Measurements from ENCODE around the gene PCDHGA1. TPM values are rescaled to one million over a fixed set of nuclear protein-coding genes. Genes with fewer than 3 reads are reported as not detected.

PCDHGA1 gene
- total and polyA plus RNA-seq, 4 donors: 0.91 to 1.6 (median 1.0) TPM; not detected in 1

- no peak overlapping the region for H3K27ac ChIP-seq (ENCODE audit: low read depth in 1 of 2, low read length in 2 of 2)
- peaks cover 0 to 9% of the 10 kb centered on the region in 2 donors for H3K4me1 ChIP-seq (ENCODE audit: control insufficient read depth in 1 of 2, insufficient read depth in 2 of 2, low read length in 2 of 2)
- no peak overlapping the region for H3K4me3 ChIP-seq (ENCODE audit: low read length in 2 of 2)
- no peaks in the 10 kb centered on the region for H3K9me3 ChIP-seq (ENCODE audit: control insufficient read depth, low read length)
- 87 to 90% methylated on average over 9 of the region's 9 CpGs for WGBS, 2 donors
- DNase-seq (no peak), ATAC-seq (ENCODE audit: low FRiP score) (no peak)
- H3K27me3 ChIP-seq (ENCODE audit: control insufficient read depth in 1 of 2, insufficient read depth in 2 of 2, low read length in 1 of 2): no peaks in the 10 kb centered on the region
- no peaks in the 10 kb centered on the region for H3K36me3 ChIP-seq (ENCODE audit: control insufficient read depth in 1 of 2, insufficient read depth in 2 of 2, low read length in 1 of 2)
- intact Hi-C loops (cut with DNase I): no loop called here
These were observed 155.8 kb downstream of the PCDHGA1 start for GRCh38 chr5:141486091-141486490.

GRCh38 chr5:141487131-141487530, 156.8 kb downstream of the PCDHGA1 start:
- intact Hi-C loops (cut with DNase I): no loop called here
- WGBS, 2 donors: 78 to 84% methylated on average over 7 of the region's 7 CpGs
- H3K4me1 ChIP-seq (ENCODE audit: control insufficient read depth in 1 of 2, insufficient read depth in 2 of 2, low read length in 2 of 2): peaks cover 0 to 9% of the 10 kb centered on the region in 2 donors
- ATAC-seq (ENCODE audit: low FRiP score) (no peak), DNase-seq (no peak)
- H3K27ac ChIP-seq (ENCODE audit: low read depth in 1 of 2, low read length in 2 of 2): no peak overlapping the region
- H3K36me3 ChIP-seq (ENCODE audit: control insufficient read depth in 1 of 2, insufficient read depth in 2 of 2, low read length in 1 of 2): no peaks in the 10 kb centered on the region
- no peaks in the 10 kb centered on the region for H3K9me3 ChIP-seq (ENCODE audit: control insufficient read depth, low read length)
- H3K4me3 ChIP-seq (ENCODE audit: low read length in 2 of 2): no peak overlapping the region
- no peaks in the 10 kb centered on the region for H3K27me3 ChIP-seq (ENCODE audit: control insufficient read depth in 1 of 2, insufficient read depth in 2 of 2, low read length in 1 of 2)

GRCh38 chr5:141488591-141489561, 158.6 kb downstream of the PCDHGA1 start, which contains the start of gene PCDHGC5:
Gene PCDHGC5 (plus strand): TSS chr5:141489081. CDS start chr5:141489241, 160 bp downstream.
- DNase-seq: peak in 1 of 2 donors; percentile 59
- Histone ChIP-seq H3K9me3 (ENCODE audit: control insufficient read depth, low read length) (no peaks in the 10 kb centered on the region), H3K27ac (ENCODE audit: low read depth in 1 of 2, low read length in 2 of 2) (no peak within 1 kb of the TSS), H3K36me3 (ENCODE audit: control insufficient read depth in 1 of 2, insufficient read depth in 2 of 2, low read length in 1 of 2) (no peaks in the 10 kb centered on the region), H3K4me3 (ENCODE audit: low read length in 2 of 2) (no peak within 1 kb of the TSS), H3K4me1 (ENCODE audit: control insufficient read depth in 1 of 2, insufficient read depth in 2 of 2, low read length in 2 of 2) (peaks cover 0 to 6% of the 10 kb centered on the region in 2 donors), H3K27me3 (ENCODE audit: control insufficient read depth in 1 of 2, insufficient read depth in 2 of 2, low read length in 1 of 2) (no peaks in the 10 kb centered on the region)
- intact Hi-C loops (cut with DNase I): no loop called here
- no peak for ATAC-seq (ENCODE audit: low FRiP score)
- 40 to 48% methylated on average over 14 of the region's 14 CpGs for WGBS, 2 donors

DNA sequence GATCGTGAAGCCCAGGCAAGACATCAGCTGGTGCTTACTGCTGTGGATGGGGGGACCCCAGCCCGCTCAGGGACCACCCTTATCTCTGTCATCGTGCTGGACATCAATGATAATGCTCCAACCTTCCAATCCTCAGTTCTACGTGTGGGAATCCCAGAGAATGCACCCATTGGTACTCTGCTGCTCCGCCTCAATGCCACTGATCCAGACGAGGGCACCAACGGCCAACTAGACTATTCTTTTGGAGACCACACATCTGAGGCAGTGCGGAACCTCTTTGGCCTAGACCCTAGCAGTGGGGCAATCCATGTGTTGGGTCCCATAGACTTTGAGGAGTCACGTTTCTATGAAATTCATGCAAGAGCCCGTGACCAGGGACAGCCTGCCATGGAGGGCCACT, 159.5 kb downstream of the PCDHGA1 start:
- Histone ChIP-seq H3K4me1 (ENCODE audit: control insufficient read depth in 1 of 2, insufficient read depth in 2 of 2, low read length in 2 of 2) (no peaks in the 10 kb centered on the region), H3K36me3 (ENCODE audit: control insufficient read depth in 1 of 2, insufficient read depth in 2 of 2, low read length in 1 of 2) (no peaks in the 10 kb centered on the region), H3K27me3 (ENCODE audit: control insufficient read depth in 1 of 2, insufficient read depth in 2 of 2, low read length in 1 of 2) (no peaks in the 10 kb centered on the region), H3K27ac (ENCODE audit: low read depth in 1 of 2, low read length in 2 of 2) (no peak overlapping the region), H3K9me3 (ENCODE audit: control insufficient read depth, low read length) (no peaks in the 10 kb centered on the region), H3K4me3 (ENCODE audit: low read length in 2 of 2) (no peak overlapping the region)
- ATAC-seq (ENCODE audit: low FRiP score): no peak
- intact Hi-C loops (cut with DNase I): no loop called here
- 88 to 92% methylated on average over 10 of the region's 10 CpGs for WGBS, 2 donors
- DNase-seq: no peak

- intact Hi-C loops (cut with DNase I): no loop called here
- H3K9me3 ChIP-seq (ENCODE audit: control insufficient read depth, low read length): no peaks in the 10 kb centered on the region
- no peaks in the 10 kb centered on the region for H3K36me3 ChIP-seq (ENCODE audit: control insufficient read depth in 1 of 2, insufficient read depth in 2 of 2, low read length in 1 of 2)
- H3K27me3 ChIP-seq (ENCODE audit: control insufficient read depth in 1 of 2, insufficient read depth in 2 of 2, low read length in 1 of 2): no peaks in the 10 kb centered on the region
- no peak for ATAC-seq (ENCODE audit: low FRiP score)
- DNase-seq: no peak
- WGBS, 2 donors: 92 to 95% methylated on average over 10 of the region's 10 CpGs
- no peak overlapping the region for H3K27ac ChIP-seq (ENCODE audit: low read depth in 1 of 2, low read length in 2 of 2)
- H3K4me3 ChIP-seq (ENCODE audit: low read length in 2 of 2): no peak overlapping the region
- no peaks in the 10 kb centered on the region for H3K4me1 ChIP-seq (ENCODE audit: control insufficient read depth in 1 of 2, insufficient read depth in 2 of 2, low read length in 2 of 2)
These were observed 160.0 kb downstream of the PCDHGA1 start for GRCh38 chr5:141490271-141490670.

DNA sequence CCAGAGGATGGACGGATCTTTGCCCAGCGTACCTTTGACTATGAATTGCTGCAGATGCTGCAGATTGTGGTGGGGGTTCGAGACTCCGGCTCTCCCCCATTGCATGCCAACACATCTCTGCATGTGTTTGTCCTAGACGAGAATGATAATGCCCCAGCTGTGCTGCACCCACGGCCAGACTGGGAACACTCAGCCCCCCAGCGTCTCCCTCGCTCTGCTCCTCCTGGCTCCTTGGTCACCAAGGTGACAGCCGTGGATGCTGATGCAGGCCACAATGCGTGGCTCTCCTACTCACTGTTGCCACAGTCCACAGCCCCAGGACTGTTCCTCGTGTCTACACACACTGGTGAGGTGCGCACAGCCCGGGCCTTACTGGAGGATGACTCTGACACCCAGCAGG, 160.5 kb downstream of the PCDHGA1 start:
- intact Hi-C loops (cut with DNase I): no loop called here
- Histone ChIP-seq H3K4me1 (ENCODE audit: control insufficient read depth in 1 of 2, insufficient read depth in 2 of 2, low read length in 2 of 2) (no peaks in the 10 kb centered on the region), H3K9me3 (ENCODE audit: control insufficient read depth, low read length) (no peaks in the 10 kb centered on the region), H3K36me3 (ENCODE audit: control insufficient read depth in 1 of 2, insufficient read depth in 2 of 2, low read length in 1 of 2) (no peaks in the 10 kb centered on the region), H3K27me3 (ENCODE audit: control insufficient read depth in 1 of 2, insufficient read depth in 2 of 2, low read length in 1 of 2) (no peaks in the 10 kb centered on the region), H3K4me3 (ENCODE audit: low read length in 2 of 2) (no peak overlapping the region), H3K27ac (ENCODE audit: low read depth in 1 of 2, low read length in 2 of 2) (no peak overlapping the region)
- DNase-seq (no peak), ATAC-seq (ENCODE audit: low FRiP score) (no peak)
- WGBS, 2 donors: 88 to 89% methylated on average over 13 of the region's 13 CpGs

DNA sequence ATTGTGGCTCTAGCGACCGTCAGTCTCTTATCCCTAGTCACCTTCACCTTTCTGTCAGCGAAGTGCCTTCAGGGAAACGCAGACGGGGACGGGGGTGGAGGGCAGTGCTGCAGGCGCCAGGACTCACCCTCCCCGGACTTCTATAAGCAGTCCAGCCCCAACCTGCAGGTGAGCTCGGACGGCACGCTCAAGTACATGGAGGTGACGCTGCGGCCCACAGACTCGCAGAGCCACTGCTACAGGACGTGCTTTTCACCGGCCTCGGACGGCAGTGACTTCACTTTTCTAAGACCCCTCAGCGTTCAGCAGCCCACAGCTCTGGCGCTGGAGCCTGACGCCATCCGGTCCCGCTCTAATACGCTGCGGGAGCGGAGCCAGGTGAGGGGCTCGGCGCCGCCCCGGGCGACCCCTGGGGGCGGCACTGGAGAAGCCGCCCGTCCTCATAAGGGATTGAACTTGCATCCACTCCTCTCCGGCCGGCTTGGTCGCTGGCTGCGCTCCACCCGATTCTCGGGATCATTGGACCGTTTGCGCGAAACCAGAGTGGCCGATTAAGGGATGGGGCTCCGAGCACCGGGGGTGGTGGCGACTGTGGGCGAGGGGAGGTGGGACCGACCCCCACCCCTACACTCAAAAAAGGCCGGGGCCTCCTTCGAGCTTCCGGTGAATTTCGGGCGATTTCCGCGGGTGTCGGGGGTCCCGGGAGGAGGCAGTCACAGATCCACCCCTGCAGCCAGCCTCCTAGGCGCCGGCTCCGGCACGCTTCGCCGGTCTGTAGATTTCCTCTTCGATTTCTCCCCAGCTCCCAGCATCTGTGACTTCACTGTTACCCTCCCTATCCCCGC, 161.2 kb downstream of the PCDHGA1 start:
- H3K27ac ChIP-seq (ENCODE audit: low read depth in 1 of 2, low read length in 2 of 2): no peak overlapping the region
- no peak for ATAC-seq (ENCODE audit: low FRiP score)
- no peaks in the 10 kb centered on the region for H3K4me1 ChIP-seq (ENCODE audit: control insufficient read depth in 1 of 2, insufficient read depth in 2 of 2, low read length in 2 of 2)
- H3K4me3 ChIP-seq (ENCODE audit: low read length in 2 of 2): no peak overlapping the region
- intact Hi-C loops (cut with DNase I): no loop called here
- no peaks in the 10 kb centered on the region for H3K9me3 ChIP-seq (ENCODE audit: control insufficient read depth, low read length)
- DNase-seq: no peak
- no peaks in the 10 kb centered on the region for H3K27me3 ChIP-seq (ENCODE audit: control insufficient read depth in 1 of 2, insufficient read depth in 2 of 2, low read length in 1 of 2)
- WGBS, 2 donors: 74 to 79% methylated on average over 64 to 66 of the region's 66 CpGs
- no peaks in the 10 kb centered on the region for H3K36me3 ChIP-seq (ENCODE audit: control insufficient read depth in 1 of 2, insufficient read depth in 2 of 2, low read length in 1 of 2)

DNA sequence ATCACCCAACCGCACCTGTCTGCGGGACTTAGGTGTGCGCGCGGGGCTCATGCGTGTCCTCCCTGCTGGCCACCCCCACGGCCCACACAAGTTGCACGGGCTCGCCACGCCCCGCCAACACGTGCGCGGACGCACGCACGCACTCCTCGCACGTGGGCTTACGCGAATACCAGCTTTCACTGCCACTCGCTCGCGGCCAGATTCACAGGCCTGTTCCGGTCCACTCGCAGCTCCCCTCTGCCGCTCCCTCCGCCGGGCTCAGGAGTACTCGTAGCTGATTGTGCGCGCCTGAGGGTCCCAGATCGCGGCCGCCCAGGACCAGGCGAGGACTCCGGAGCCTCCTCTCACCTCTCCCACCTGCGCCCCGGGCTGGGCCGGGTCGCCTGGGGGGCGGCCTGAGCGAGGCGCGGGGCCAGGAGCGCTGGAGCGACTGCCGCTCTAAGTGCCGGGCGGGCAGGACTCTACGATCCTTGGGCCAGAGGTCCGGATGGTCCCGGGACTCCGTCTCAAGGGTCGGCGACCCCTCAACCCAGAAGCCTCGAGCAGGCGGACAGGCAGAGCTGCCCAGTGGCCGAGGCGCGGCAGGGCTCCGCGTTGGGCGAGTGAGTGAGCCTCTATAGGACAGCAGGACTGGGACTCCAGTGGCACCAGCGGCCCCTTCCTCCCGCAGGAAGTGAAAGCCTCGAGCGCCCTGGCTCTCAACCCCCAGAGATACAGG, 162.0 kb downstream of the PCDHGA1 start:
- H3K4me1 ChIP-seq (ENCODE audit: control insufficient read depth in 1 of 2, insufficient read depth in 2 of 2, low read length in 2 of 2): no peaks in the 10 kb centered on the region
- WGBS, 2 donors: 77% methylated on average over 67 to 68 of the region's 68 CpGs
- ATAC-seq (ENCODE audit: low FRiP score): no peak
- intact Hi-C loops (cut with DNase I): no loop called here
- H3K27ac ChIP-seq (ENCODE audit: low read depth in 1 of 2, low read length in 2 of 2): no peak overlapping the region
- DNase-seq: peak in 1 of 2 donors; percentile 50
- H3K27me3 ChIP-seq (ENCODE audit: control insufficient read depth in 1 of 2, insufficient read depth in 2 of 2, low read length in 1 of 2): no peaks in the 10 kb centered on the region
- H3K36me3 ChIP-seq (ENCODE audit: control insufficient read depth in 1 of 2, insufficient read depth in 2 of 2, low read length in 1 of 2): no peaks in the 10 kb centered on the region
- H3K9me3 ChIP-seq (ENCODE audit: control insufficient read depth, low read length): no peaks in the 10 kb centered on the region
- no peak overlapping the region for H3K4me3 ChIP-seq (ENCODE audit: low read length in 2 of 2)

All from aorta (tissue), 5 donors.